ENCODE results near the gene DDX59. TPM values are rescaled to one million over a fixed set of nuclear protein-coding genes. Genes with fewer than 3 reads are reported as not detected.
A peak's percentile ranks its signal among the peaks of the same experiment; 100 is the strongest.

The DDX59 gene
- total and polyA plus RNA-seq, 9 of the 15 experiments (the other 6 are each of a cell fraction or from before 2014, with no cell fraction given), result 8.3 to 30.4 (median 19.8) TPM

- TF ChIP-seq YBX1 (IDR thresholded peaks at IDR 0.05), result no peak
- no peak for TF ChIP-seq CEBPZ (IDR thresholded peaks at IDR 0.05; ENCODE audit: borderline replicate concordance, low read depth, low read length)
- no peak for TF ChIP-seq ARNT (IDR thresholded peaks at IDR 0.05)
- TF ChIP-seq TRIM28 (IDR thresholded peaks at IDR 0.05), result no peak
- TF ChIP-seq SREBF1 (IDR thresholded peaks at IDR 0.05; ENCODE audit: borderline replicate concordance, low read depth, low read length), result no peak
- no peak for TF ChIP-seq ZNF589 (CRISPR knock-in tag; IDR thresholded peaks at IDR 0.05; ENCODE audit: low read depth)
- no peak for TF ChIP-seq CLOCK (CRISPR knock-in tag; IDR thresholded peaks at IDR 0.05; ENCODE audit: borderline replicate concordance)
- no peak for TF ChIP-seq JUND (IDR thresholded peaks at IDR 0.05; ENCODE audit: borderline replicate concordance, low read depth, low read length)
- no peak; the same call in 2 of the 3 replicates for TF ChIP-seq JUND (tag; IDR thresholded peaks at IDR 0.05; ENCODE audit: borderline replicate concordance, low read depth, low read length)
- peak; percentile 70 for TF ChIP-seq C11orf30 (IDR thresholded peaks at IDR 0.05; ENCODE audit: low read depth)
- peak; percentile 95 for TF ChIP-seq GABPB1 (CRISPR knock-in tag; IDR thresholded peaks at IDR 0.05)
- no peak for TF ChIP-seq PURB (CRISPR knock-in tag; IDR thresholded peaks at IDR 0.05; ENCODE audit: low read depth)
- no peak for TF ChIP-seq REST (IDR thresholded peaks at IDR 0.05; ENCODE audit: borderline replicate concordance)
- no peak for TF ChIP-seq REST (CRISPR knock-in tag; IDR thresholded peaks at IDR 0.05; ENCODE audit: low read depth)
These were observed 49.2 kb downstream of the DDX59 start, which contains the start of gene KIF14 (continued) for GRCh38 chr1:200620273-200621131.

All from K562 (cell line).